Measurements from ENCODE around the gene RHOT2. TPM values are rescaled to one million over a fixed set of nuclear protein-coding genes. Genes with fewer than 3 reads are reported as not detected.
"Not testable (repeated sequence)": the region's sequence is repeated elsewhere in the genome, so short reads cannot be mapped to it uniquely, and the experiment has no call there.

The RHOT2 gene
- total RNA-seq, 1 donor from 2014 or later: 172 TPM

DNA sequence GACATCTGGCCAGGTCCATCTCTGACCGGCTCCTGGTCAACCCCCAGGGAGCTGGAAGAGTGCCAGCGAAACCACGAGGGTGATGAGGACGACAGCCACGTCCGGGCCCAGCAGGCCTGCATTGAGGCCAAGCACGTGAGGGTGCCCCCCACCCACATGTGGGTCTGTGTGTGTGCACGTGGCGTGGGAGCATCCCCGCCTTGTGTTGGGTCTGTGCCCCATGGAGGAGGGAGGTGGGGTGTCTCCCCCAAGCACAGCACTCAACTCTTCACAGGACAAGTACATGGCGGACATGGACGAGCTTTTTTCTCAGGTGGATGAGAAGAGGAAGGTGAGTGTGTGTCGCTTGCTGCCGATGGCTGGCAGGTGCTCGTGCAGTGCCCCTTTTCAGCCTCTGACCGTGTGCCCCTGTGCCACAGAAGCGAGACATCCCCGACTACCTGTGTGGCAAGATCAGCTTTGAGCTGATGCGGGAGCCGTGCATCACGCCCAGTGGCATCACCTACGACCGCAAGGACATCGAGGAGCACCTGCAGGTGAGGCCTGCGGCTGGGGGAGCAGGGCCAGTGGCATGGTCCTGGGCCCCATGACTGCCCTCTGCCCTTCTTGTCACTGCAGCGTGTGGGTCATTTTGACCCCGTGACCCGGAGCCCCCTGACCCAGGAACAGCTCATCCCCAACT lies 14.0 kb downstream of the RHOT2 start:
- Mint-ChIP-seq H3K27ac (peak overlapping the region; percentile 56), H3K9me3 (no peaks in the 10 kb centered on the region), H3K27me3 (no peaks in the 10 kb centered on the region), H3K36me3 (ENCODE audit: low read depth) (peaks cover 27% of the 10 kb centered on the region), H3K4me3 (peak overlapping the region; percentile 87), H3K4me1 (peaks cover 14% of the 10 kb centered on the region)
- no peak for DNase-seq
- intact Hi-C loops (cut with micrococcal nuclease): loop anchor here (5.0 kb wide), 1 partner anchor 45 kb away; the partner anchor contains the start of genes CCDC78 and HAGHL

DNA sequence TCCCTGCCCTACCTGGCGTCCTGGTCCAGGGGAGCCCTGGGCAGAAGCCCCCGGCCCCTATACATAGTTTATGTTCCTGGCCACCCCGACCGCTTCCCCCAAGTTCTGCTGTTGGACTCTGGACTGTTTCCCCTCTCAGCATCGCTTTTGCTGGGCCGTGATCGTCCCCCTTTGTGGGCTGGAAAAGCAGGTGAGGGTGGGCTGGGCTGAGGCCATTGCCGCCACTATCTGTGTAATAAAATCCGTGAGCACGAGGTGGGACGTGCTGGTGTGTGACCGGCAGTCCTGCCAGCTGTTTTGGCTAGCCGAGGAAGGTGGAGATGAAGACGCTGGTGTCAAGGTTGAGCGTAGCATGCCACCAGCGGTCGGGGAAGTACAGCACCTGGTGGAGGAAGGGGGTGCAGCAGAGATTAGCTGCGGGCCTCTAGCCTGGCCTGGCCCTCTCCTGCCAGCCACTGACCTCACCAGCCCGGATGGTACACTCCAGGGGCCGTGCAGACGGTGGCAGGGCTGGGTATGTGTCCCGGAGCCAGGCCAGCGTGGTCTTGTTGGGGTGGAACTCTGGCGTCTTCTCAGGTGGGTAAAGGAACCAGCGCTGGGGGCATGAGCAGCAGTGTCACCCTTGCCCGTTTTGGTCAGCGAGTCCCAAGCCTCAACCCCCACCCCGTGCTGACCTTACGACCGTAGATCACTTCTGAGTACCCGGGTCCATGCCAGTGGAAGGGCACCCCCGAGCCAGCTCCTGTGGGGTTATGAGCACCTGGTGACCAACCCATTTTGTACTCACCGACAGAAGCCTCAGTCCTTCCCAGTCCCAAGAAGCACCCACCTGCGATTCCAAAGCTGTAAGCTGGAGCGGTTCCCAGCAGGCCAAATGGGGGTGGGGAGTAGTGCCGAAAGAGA lies 14.8 kb downstream of the RHOT2 start:
- Mint-ChIP-seq H3K4me1 (peaks cover 14% of the 10 kb centered on the region), H3K4me3 (peak overlapping the region; percentile 87), H3K36me3 (ENCODE audit: low read depth) (peaks cover 27% of the 10 kb centered on the region), H3K27ac (peak overlapping the region; percentile 72), H3K9me3 (no peaks in the 10 kb centered on the region), H3K27me3 (no peaks in the 10 kb centered on the region)
- intact Hi-C loops (cut with micrococcal nuclease): loop anchor here (5.0 kb wide), 1 partner anchor 45 kb away; the partner anchor contains the start of genes CCDC78 and HAGHL
- DNase-seq: no peak

- DNase-seq: no peak
- Mint-ChIP-seq H3K9me3 (no peaks in the 10 kb centered on the region), H3K4me3 (peak overlapping the region; percentile 87), H3K36me3 (ENCODE audit: low read depth) (peaks cover 27% of the 10 kb centered on the region), H3K27ac (peak overlapping the region; percentile 72), H3K4me1 (peaks cover 14% of the 10 kb centered on the region), H3K27me3 (no peaks in the 10 kb centered on the region)
- intact Hi-C loops (cut with micrococcal nuclease): loop anchor here (2.0 to 5.0 kb wide), 3 partner anchors 35 to 47 kb away; partner anchors contain the start of genes CCDC78, HAGHL, METTL26 and WDR90
Measured at GRCh38 chr16:683396-684070, 15.6 kb downstream of the RHOT2 start.

- Mint-ChIP-seq H3K4me1 (peaks cover 12% of the 10 kb centered on the region), H3K27ac (peak within 1 kb of the TSS; percentile 82), H3K4me3 (peak within 1 kb of the TSS; percentile 87), H3K9me3 (no peaks in the 10 kb centered on the region), H3K27me3 (no peaks in the 10 kb centered on the region), H3K36me3 (ENCODE audit: low read depth) (peaks cover 27% of the 10 kb centered on the region)
- intact Hi-C loops (cut with micrococcal nuclease): loop anchor here (2.0 to 5.0 kb wide), 3 partner anchors 35 to 47 kb away; partner anchors contain the start of genes CCDC78, HAGHL, METTL26 and WDR90
- DNase-seq: peak; percentile 99
Measured at GRCh38 chr16:684071-684794, 16.3 kb downstream of the RHOT2 start, which contains the start of gene JMJD8. Gene JMJD8, minus strand, starts transcription at chr16:684334. Its CDS starts 15 bp downstream, at chr16:684319.

DNA sequence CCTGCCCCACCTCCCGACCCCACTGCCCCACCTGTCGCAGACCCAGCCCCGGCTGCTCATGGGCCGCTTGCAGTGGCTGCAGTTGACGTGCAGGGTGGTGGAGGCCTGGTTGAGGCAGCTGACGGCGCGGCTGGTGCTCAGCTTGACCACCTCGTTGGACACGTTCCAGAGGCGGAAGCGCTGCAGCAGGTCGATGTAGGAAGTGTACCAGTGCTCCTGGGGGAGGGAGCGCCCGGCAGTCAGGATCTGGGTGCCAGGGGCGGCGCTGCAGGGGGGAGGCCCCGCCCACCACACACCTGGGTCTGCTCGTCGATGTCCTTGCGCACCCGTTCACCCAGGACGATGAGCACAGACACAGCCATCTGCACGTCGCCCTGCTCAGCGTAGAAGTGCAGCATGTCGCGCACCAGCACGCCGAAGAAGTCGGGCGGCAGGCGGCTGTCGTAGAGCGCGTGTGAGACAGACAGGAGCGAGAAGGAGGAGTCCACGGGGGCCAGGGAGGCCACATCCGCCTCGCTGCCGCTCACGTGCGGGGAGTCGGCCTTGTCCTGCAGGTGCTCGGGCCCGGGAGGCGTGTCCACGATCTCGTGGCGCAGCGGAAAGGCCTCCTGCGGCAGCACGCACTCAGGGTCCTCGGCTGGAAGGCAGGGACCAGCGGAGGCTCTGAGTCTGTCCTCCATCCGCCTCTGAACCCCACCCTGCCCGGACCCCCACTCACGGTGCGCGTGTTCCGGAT lies 17.2 kb downstream of the RHOT2 start:
- H3K27me3 Mint-ChIP-seq: no peaks in the 10 kb centered on the region
- intact Hi-C loops (cut with micrococcal nuclease): loop anchor here (2.0 to 5.0 kb wide), 3 partner anchors 36 to 48 kb away; partner anchors contain the start of genes CCDC78, HAGHL, METTL26 and WDR90
- no peaks in the 10 kb centered on the region for H3K9me3 Mint-ChIP-seq
- no peak overlapping the region for H3K27ac Mint-ChIP-seq
- DNase-seq: no peak
- H3K36me3 Mint-ChIP-seq (ENCODE audit: low read depth): peaks cover 27% of the 10 kb centered on the region
- peaks cover 13% of the 10 kb centered on the region for H3K4me1 Mint-ChIP-seq
- no peak overlapping the region for H3K4me3 Mint-ChIP-seq

- no peak overlapping the region for H3K27ac Mint-ChIP-seq
- intact Hi-C loops (cut with micrococcal nuclease): loop anchor here (2.0 kb wide), 2 partner anchors 37 to 49 kb away; partner anchors contain the start of genes METTL26 and WDR90
- H3K27me3 Mint-ChIP-seq: no peaks in the 10 kb centered on the region
- peaks cover 27% of the 10 kb centered on the region for H3K36me3 Mint-ChIP-seq (ENCODE audit: low read depth)
- peak overlapping the region; percentile 52 for H3K4me3 Mint-ChIP-seq
- H3K4me1 Mint-ChIP-seq: peaks cover 18% of the 10 kb centered on the region
- no peak for DNase-seq
- peaks cover 2% of the 10 kb centered on the region for H3K9me3 Mint-ChIP-seq
Measured at GRCh38 chr16:685967-686366, 18.0 kb downstream of the RHOT2 start.

- Mint-ChIP-seq H3K27ac (no peak overlapping the region), H3K4me1 (peaks cover 17% of the 10 kb centered on the region), H3K4me3 (peak overlapping the region; percentile 21), H3K36me3 (ENCODE audit: low read depth) (peaks cover 21% of the 10 kb centered on the region), H3K27me3 (no peaks in the 10 kb centered on the region), H3K9me3 (peaks cover 4% of the 10 kb centered on the region)
- intact Hi-C loops (cut with micrococcal nuclease): no loop called here
- DNase-seq: no peak
Measured at GRCh38 chr16:686459-687260, 18.7 kb downstream of the RHOT2 start.

GRCh38 chr16:687499-687898 lies 19.6 kb downstream of the RHOT2 start:
- Mint-ChIP-seq H3K36me3 (ENCODE audit: low read depth) (peaks cover 15% of the 10 kb centered on the region), H3K4me1 (peaks cover 12% of the 10 kb centered on the region), H3K27me3 (peaks cover 4% of the 10 kb centered on the region), H3K4me3 (no peak overlapping the region), H3K27ac (no peak overlapping the region), H3K9me3 (peaks cover 4% of the 10 kb centered on the region)
- intact Hi-C loops (cut with micrococcal nuclease): no loop called here
- no peak for DNase-seq

DNA sequence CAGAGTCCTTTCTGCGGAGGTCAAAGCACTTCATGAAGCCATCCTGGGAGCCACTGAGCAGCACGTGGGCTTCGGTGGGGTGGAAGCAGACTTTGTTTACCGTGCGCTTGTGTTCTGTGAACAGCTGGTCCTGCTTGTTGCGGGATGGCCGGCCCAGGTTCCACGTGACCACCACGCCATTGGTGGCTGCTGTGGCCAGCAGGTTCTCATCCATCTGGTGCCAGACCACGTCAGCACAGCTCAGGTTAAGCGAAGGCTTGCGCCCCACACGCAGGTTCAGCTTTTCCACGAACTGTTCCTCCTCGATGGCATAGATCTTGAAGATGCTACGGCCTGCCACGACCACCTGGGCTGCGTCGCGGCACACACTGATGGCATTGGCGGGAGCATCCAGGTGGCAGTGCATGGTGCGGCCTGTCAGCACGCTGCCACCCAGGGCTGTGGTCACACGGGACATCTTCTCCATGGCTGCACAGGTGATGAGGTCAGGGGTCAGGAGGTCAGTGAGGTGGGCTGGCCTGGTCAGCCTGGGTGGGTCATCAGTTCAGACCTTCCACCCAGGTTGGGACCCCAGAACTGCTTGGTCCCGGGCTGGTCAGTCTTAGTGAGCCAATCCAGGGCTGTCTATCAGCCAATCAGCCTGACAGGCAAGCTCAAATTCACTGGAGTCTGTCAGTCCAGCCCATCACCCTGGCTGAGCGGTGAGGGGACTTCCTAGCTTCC lies 21.4 kb downstream of the RHOT2 start:
- H3K27ac Mint-ChIP-seq: peak overlapping the region; percentile 79
- intact Hi-C loops (cut with micrococcal nuclease): no loop called here
- H3K4me3 Mint-ChIP-seq: peak overlapping the region; percentile 81
- peaks cover 4% of the 10 kb centered on the region for H3K9me3 Mint-ChIP-seq
- peaks cover 15% of the 10 kb centered on the region for H3K27me3 Mint-ChIP-seq
- H3K4me1 Mint-ChIP-seq: peaks cover 11% of the 10 kb centered on the region
- DNase-seq: no peak
- H3K36me3 Mint-ChIP-seq (ENCODE audit: low read depth): peaks cover 7% of the 10 kb centered on the region

GRCh38 chr16:691242-691641 lies 23.3 kb downstream of the RHOT2 start:
- H3K9me3 Mint-ChIP-seq; DNase-seq; intact Hi-C loops (cut with micrococcal nuclease); H3K36me3 Mint-ChIP-seq (ENCODE audit: low read depth): not testable (repeated sequence)
- H3K4me1 Mint-ChIP-seq: peaks cover 14% of the 10 kb centered on the region
- H3K27ac Mint-ChIP-seq: peak overlapping the region; percentile 74
- peaks cover 17% of the 10 kb centered on the region for H3K27me3 Mint-ChIP-seq
- H3K4me3 Mint-ChIP-seq: peak overlapping the region; percentile 81

- no peak for DNase-seq
- no peaks in the 10 kb centered on the region for H3K36me3 Mint-ChIP-seq (ENCODE audit: low read depth)
- H3K4me1 Mint-ChIP-seq: peaks cover 16% of the 10 kb centered on the region
- peaks cover 4% of the 10 kb centered on the region for H3K9me3 Mint-ChIP-seq
- peaks cover 17% of the 10 kb centered on the region for H3K27me3 Mint-ChIP-seq
- H3K4me3 Mint-ChIP-seq: peak overlapping the region; percentile 45
- intact Hi-C loops (cut with micrococcal nuclease): no loop called here
- no peak overlapping the region for H3K27ac Mint-ChIP-seq
Measured at GRCh38 chr16:692356-693108, 24.6 kb downstream of the RHOT2 start.
